ENCODE results near the gene LENG9. TPM values are rescaled to one million over a fixed set of nuclear protein-coding genes. Genes with fewer than 3 reads are reported as not detected.
"Not testable (repeated sequence)": the region's sequence is repeated elsewhere in the genome, so short reads cannot be mapped to it uniquely, and the experiment has no call there.

LENG9 gene
- total and polyA plus RNA-seq, 7 experiments from 2014 or later: 0.09 to 6.1 (median 3.6) TPM

DNA sequence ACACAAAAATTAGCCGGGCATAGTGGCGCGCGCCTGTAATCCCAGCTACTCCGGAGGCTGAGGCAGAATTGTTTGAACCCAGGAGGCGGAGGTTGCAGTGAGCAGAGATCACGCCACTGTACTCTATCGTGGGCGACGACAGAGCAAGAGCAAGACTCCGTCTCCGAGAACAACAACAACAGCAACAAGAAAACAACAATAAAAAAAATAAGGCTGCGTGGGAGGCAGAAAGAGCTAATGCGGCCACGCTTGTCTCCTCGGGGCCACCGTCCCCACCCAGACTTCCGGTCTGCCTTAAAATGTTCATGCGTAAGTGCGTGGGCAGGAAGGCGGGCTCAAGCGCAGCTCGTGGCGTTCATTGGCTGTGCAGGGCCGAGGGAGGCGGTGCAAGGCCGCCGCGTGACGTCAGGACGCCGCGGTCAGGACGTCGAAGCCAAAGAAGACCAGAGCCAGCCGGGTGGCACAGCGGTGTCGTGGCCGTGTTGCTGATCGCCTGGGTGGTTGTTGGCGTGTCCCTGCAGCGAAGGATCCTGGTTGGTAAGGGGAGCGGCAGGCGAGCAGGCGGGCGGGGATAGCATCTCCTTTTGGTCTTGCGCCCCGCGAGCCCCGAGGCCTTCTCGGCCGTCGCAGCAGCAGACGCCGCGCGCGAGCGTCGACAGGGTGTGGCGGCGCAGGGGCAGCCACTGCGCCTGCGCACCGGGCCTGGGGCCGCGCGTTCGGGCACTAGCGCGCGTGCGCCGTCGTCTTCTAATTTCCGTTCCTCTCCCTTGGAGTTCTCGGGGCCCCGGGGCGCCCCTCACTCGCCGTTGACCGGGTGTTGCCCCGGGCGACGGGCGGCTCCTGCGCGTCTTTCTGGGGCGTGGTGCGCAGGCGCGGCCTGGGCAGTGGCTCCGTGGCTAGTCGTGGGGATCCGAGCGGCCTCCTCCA, 14.5 kb downstream of the LENG9 start, which contains the start of gene LENG8:
Gene LENG8 (plus strand): TSS at position 426 of the 927 bp plus-strand sequence. CDS start 2,146 bp downstream, outside the sequence.
- peaks cover 4 to 34% (median 19%) of the 10 kb centered on the region in 5 donors for H3K36me3 Mint-ChIP-seq
- peaks cover 0 to 13% (median 0%) of the 10 kb centered on the region in 11 donors for H3K9me3 Mint-ChIP-seq
- Histone ChIP-seq H3K27me3 (ENCODE audit: control insufficient read depth in 2 of 2, insufficient read depth in 2 of 2, low read length in 2 of 2) (no peaks in the 10 kb centered on the region), H3K4me1 (ENCODE audit: control insufficient read depth in 2 of 2, insufficient read depth in 2 of 2, low read length in 2 of 2) (peaks cover 19 to 39% of the 10 kb centered on the region in 2 donors), H3K36me3 (ENCODE audit: control insufficient read depth in 2 of 3, insufficient read depth in 3 of 3, low read length in 3 of 3) (peaks cover 24 to 55% (median 27%) of the 10 kb centered on the region in 3 experiments), H3K9me3 (ENCODE audit: control insufficient read depth in 2 of 3, low read length in 3 of 3) (no peaks in the 10 kb centered on the region), H3K27ac (ENCODE audit: low read depth, low read length) (peak within 1 kb of the TSS; percentile 94), H3K4me3 (ENCODE audit: low read length) (peak within 1 kb of the TSS; percentile 85)
- ChIA-PET CTCF (interaction anchor here (0.7 kb wide), 1 partner anchor 15 kb away, joined by 3 read pairs; the partner anchor contains the start of gene LENG9), POLR2A (interaction anchor here (0.5 to 5.1 kb wide), 28 partner anchors 7 to 1155 kb away, joined by 3 to 67 read pairs (median 3); partner anchors contain the start of genes CNOT3, FIZ1, LENG9 and MBOAT7)
- H3K4me1 Mint-ChIP-seq: peaks cover 31 to 61% (median 54%) of the 10 kb centered on the region in 7 donors
- peaks cover 0 to 3% (median 0%) of the 10 kb centered on the region in 5 donors for H3K27me3 Mint-ChIP-seq
- DNase-seq (peak; percentile 95 to 99 (median 98)), ATAC-seq (peak; percentile 94)
- H3K4me3 Mint-ChIP-seq: peak within 1 kb of the TSS; percentile 93 to 99 (median 97)
- peak within 1 kb of the TSS; percentile 97 to 100 (median 100) for H3K27ac Mint-ChIP-seq
- intact Hi-C loops (cut with micrococcal nuclease): loop anchor here (1.0 to 5.0 kb wide), 12 partner anchors 14 to 1347 kb away; partner anchors contain the start of genes LENG9 (in 2 of the 2), MYADM (in 2 of the 2), CNOT3 (in 1 of the 2) and KMT5C (in 1 of the 2)

DNA sequence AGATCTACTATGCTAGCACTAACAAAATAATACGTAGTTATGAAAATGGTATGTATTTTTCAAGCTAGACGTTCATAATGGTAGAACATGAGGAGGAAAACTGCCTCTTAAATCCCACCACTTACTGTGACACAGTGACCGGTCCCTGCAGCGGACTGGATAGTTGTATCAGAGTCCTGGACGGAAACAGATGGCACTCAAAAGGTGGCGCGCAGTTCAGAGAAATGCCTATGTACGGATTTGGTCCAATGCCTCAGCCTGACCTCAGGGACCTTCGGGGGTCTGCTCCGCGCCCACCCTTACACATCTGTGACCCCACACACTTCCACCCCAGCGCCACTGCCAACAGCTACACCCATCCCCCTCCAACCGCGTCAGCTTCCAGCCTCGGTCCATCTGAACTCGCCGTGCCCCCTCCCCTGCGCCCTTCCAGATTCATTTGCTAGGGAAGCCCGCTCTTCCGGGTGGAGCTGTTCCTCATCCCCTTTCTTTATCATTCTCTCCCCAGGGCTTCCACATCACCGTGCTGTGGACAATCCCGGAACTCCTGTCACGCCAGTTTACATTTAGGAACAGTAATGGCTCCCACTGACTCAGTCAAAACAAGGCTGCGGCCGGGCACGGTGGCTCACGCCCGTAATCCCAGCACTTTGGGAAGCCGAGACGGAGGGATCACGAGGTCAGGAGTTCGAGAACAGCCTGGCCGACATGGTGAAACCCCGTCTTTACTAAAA, 15.4 kb downstream of the LENG9 start:
- ATAC-seq: peak; percentile 26
- intact Hi-C loops (cut with micrococcal nuclease): loop anchor here (2.0 to 5.0 kb wide), 7 partner anchors 61 to 1346 kb away; partner anchors contain the start of genes MYADM (in 2 of the 2), NDUFA3 (in 1 of the 2), PRPF31 (in 1 of the 2) and TFPT (in 1 of the 2)
- POLR2A ChIA-PET: interaction anchor here (0.5 to 5.1 kb wide), 28 partner anchors 8 to 1156 kb away, joined by 3 to 67 read pairs (median 4); partner anchors contain the start of genes CNOT3, FIZ1, LENG9 and MBOAT7

DNA sequence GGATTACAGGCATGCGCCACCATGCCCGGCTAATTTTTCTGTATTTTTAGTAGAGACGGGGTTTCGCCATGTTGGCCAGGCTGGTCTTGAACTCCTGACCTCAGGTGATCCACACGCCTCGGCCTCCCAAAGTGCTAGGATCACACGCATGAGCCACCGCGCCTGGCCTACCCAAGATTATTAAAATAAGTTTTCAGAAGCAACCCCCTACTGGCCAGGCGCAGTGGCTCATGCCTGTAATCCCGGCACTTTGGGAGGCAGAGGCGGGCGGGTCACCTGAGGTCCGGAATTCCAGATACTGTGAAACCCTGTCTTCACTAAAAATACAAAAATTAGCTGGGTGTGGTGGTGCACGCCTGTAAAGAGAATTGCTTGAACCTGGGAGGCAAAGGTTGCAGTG, 17.2 kb downstream of the LENG9 start:
- POLR2A ChIA-PET; H3K27me3 Mint-ChIP-seq; H3K9me3 ChIP-seq (ENCODE audit: control insufficient read depth in 2 of 3, low read length in 3 of 3); DNase-seq; H3K4me3 Mint-ChIP-seq; H3K27ac Mint-ChIP-seq; H3K27me3 ChIP-seq (ENCODE audit: control insufficient read depth in 2 of 2, insufficient read depth in 2 of 2, low read length in 2 of 2); H3K4me3 ChIP-seq (ENCODE audit: low read length); CTCF ChIA-PET; ATAC-seq; H3K27ac ChIP-seq (ENCODE audit: low read depth, low read length): not testable (repeated sequence)
- intact Hi-C loops (cut with micrococcal nuclease): loop anchor here in 1 of 2 donors (5.0 kb wide), 4 partner anchors 59 to 1344 kb away; partner anchors contain the start of genes PRPF31, TFPT and ZNF160
- Mint-ChIP-seq H3K9me3 (peaks cover 0 to 13% (median 0%) of the 10 kb centered on the region in 11 donors), H3K4me1 (peaks cover 35 to 50% (median 44%) of the 10 kb centered on the region in 7 donors), H3K36me3 (peaks cover 8 to 26% (median 17%) of the 10 kb centered on the region in 5 donors)
- peaks cover 17 to 31% of the 10 kb centered on the region in 2 donors for H3K4me1 ChIP-seq (ENCODE audit: control insufficient read depth in 2 of 2, insufficient read depth in 2 of 2, low read length in 2 of 2)
- H3K36me3 ChIP-seq (ENCODE audit: control insufficient read depth in 2 of 3, insufficient read depth in 3 of 3, low read length in 3 of 3): peaks cover 3 to 28% (median 5%) of the 10 kb centered on the region in 3 experiments

More for the DNA sequence above, 15.4 kb downstream of the LENG9 start:
- Mint-ChIP-seq H3K27me3 (peaks cover 0 to 3% (median 0%) of the 10 kb centered on the region in 5 donors), H3K27ac (peak overlapping the region; percentile 97 to 100 (median 100)), H3K36me3 (peaks cover 6 to 35% (median 16%) of the 10 kb centered on the region in 5 donors), H3K9me3 (peaks cover 0 to 13% (median 0%) of the 10 kb centered on the region in 11 donors), H3K4me3 (peak overlapping the region; percentile 93 to 99 (median 97)), H3K4me1 (peaks cover 32 to 55% (median 53%) of the 10 kb centered on the region in 7 donors)
- H3K27me3 ChIP-seq (ENCODE audit: control insufficient read depth in 2 of 2, insufficient read depth in 2 of 2, low read length in 2 of 2): no peaks in the 10 kb centered on the region
- peak overlapping the region; percentile 85 for H3K4me3 ChIP-seq (ENCODE audit: low read length)
- peak in 3 of 9 donors; percentile 39 to 55 (median 52) for DNase-seq
- no peaks in the 10 kb centered on the region for H3K9me3 ChIP-seq (ENCODE audit: control insufficient read depth in 2 of 3, low read length in 3 of 3)
- peaks cover 16 to 47% (median 18%) of the 10 kb centered on the region in 3 experiments for H3K36me3 ChIP-seq (ENCODE audit: control insufficient read depth in 2 of 3, insufficient read depth in 3 of 3, low read length in 3 of 3)
- H3K27ac ChIP-seq (ENCODE audit: low read depth, low read length): peak overlapping the region; percentile 94
- CTCF ChIA-PET: interaction anchor here (0.7 kb wide), 2 partner anchors 14 to 15 kb away, joined by 3 read pairs; partner anchors contain the start of gene LENG9
- peaks cover 19 to 39% of the 10 kb centered on the region in 2 donors for H3K4me1 ChIP-seq (ENCODE audit: control insufficient read depth in 2 of 2, insufficient read depth in 2 of 2, low read length in 2 of 2)

DNA sequence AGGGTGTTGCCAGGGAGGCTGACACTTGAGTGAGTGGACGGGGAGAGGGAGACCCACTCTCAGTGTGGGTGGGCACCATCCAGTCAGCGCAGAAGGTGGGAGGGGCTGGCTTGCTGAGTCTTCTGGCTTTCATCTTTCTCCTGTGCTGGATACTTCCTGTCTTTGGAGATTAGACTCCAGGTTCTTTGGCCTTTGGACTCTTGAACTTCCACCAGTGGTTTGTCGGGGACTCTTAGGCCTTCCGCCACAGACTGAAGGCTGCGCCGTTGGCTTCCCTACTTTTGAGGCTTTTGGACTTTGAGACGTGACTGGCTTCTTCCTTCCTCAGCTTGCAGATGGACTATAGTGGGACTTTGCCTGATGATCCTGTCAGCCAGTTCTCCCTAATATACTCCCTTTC, 18.8 kb downstream of the LENG9 start:
- no peak overlapping the region for H3K4me3 ChIP-seq (ENCODE audit: low read length)
- Mint-ChIP-seq H3K4me3 (no peak overlapping the region), H3K36me3 (peaks cover 8 to 18% (median 10%) of the 10 kb centered on the region in 5 donors), H3K4me1 (peaks cover 18 to 38% (median 28%) of the 10 kb centered on the region in 7 donors), H3K27ac (peak overlapping the region in 1 of 9 donors; percentile 62), H3K27me3 (peaks cover 0 to 3% (median 0%) of the 10 kb centered on the region in 5 donors), H3K9me3 (peaks cover 0 to 8% (median 0%) of the 10 kb centered on the region in 11 donors)
- POLR2A ChIA-PET: interaction anchor here (0.6 kb wide), 1 partner anchor 11 kb away, joined by 3 read pairs; no protein-coding TSS in a partner anchor
- H3K4me1 ChIP-seq (ENCODE audit: control insufficient read depth in 2 of 2, insufficient read depth in 2 of 2, low read length in 2 of 2): peaks cover 1 to 15% of the 10 kb centered on the region in 2 donors
- no peaks in the 10 kb centered on the region for H3K27me3 ChIP-seq (ENCODE audit: control insufficient read depth in 2 of 2, insufficient read depth in 2 of 2, low read length in 2 of 2)
- no peak for ATAC-seq
- H3K36me3 ChIP-seq (ENCODE audit: control insufficient read depth in 2 of 3, insufficient read depth in 3 of 3, low read length in 3 of 3): peaks cover 0 to 21% (median 5%) of the 10 kb centered on the region in 3 experiments
- CTCF ChIA-PET: no interaction called here
- no peak overlapping the region for H3K27ac ChIP-seq (ENCODE audit: low read depth, low read length)
- intact Hi-C loops (cut with micrococcal nuclease): loop anchor here in 1 of 2 donors (5.0 kb wide), 4 partner anchors 57 to 1342 kb away; partner anchors contain the start of genes PRPF31, TFPT and ZNF160
- no peaks in the 10 kb centered on the region for H3K9me3 ChIP-seq (ENCODE audit: control insufficient read depth in 2 of 3, low read length in 3 of 3)
- no peak for DNase-seq

DNA sequence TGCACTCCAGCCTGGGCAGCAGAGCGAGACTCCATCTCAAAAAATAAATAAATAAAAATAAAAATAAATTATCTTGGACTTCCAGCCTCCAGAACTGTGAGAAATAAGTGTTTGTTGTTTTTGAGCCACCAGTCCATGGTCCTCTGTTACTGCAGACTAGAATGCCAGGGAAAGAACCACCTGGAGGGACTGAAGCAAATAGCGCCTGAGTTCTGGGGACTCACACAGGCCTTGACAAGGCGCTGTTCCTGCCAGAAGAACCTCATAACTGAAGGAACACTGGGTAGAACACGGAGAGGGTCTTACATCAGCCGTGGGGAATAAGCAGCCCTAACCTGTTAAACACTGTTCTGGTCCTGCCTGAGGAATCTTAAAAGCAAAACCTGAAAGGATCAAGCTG, 22.9 kb downstream of the LENG9 start:
- ATAC-seq: no peak
- intact Hi-C loops (cut with micrococcal nuclease): no loop called here
- no peaks in the 10 kb centered on the region for H3K9me3 ChIP-seq (ENCODE audit: control insufficient read depth in 2 of 3, low read length in 3 of 3)
- Mint-ChIP-seq H3K36me3 (peaks cover 4 to 13% (median 8%) of the 10 kb centered on the region in 5 donors), H3K27ac (peak overlapping the region in 2 of 9 donors; percentile 19 to 51), H3K4me1 (peaks cover 7 to 32% (median 15%) of the 10 kb centered on the region in 7 donors), H3K27me3 (no peaks in the 10 kb centered on the region), H3K4me3 (no peak overlapping the region), H3K9me3 (no peaks in the 10 kb centered on the region)
- H3K36me3 ChIP-seq (ENCODE audit: control insufficient read depth in 2 of 3, insufficient read depth in 3 of 3, low read length in 3 of 3): peaks cover 0 to 12% (median 3%) of the 10 kb centered on the region in 3 experiments
- no peaks in the 10 kb centered on the region for H3K4me1 ChIP-seq (ENCODE audit: control insufficient read depth in 2 of 2, insufficient read depth in 2 of 2, low read length in 2 of 2)
- ChIA-PET CTCF (no interaction called here), POLR2A (interaction anchor here (0.8 to 6.5 kb wide), 2 partner anchors 8 to 14 kb away, joined by 3 to 39 read pairs; partner anchors contain the start of gene LENG8)
- H3K27ac ChIP-seq (ENCODE audit: low read depth, low read length): no peak overlapping the region
- H3K4me3 ChIP-seq (ENCODE audit: low read length): no peak overlapping the region
- DNase-seq: no peak
- H3K27me3 ChIP-seq (ENCODE audit: control insufficient read depth in 2 of 2, insufficient read depth in 2 of 2, low read length in 2 of 2): no peaks in the 10 kb centered on the region
